Stimulated activated naive B cell treated with anti-CD40 and anti-IgM and Interleukin-4, amounts not matched to agents 10 μg/mL and 1 μg/mL and 100 μg/mL, for 72 hours (primary cell): ENCODE measurements around the gene MUC4.
"Not testable (repeated sequence)": the region's sequence is repeated elsewhere in the genome, so short reads cannot be mapped to it uniquely, and the experiment has no call there.

ENCODE experiments used
- ATAC-seq, 2 donors: fragments of 150-1000 bp; cut with Tn5 transposase; replicated peaks; 2 replicates each; pipeline ENCODE4 v1.10.0; 2021; ENCODE audit warnings: moderate library complexity in 1 of 2
- DNase-seq: peaks from one replicate; pipeline ENCODE4 v3.0.0; 2021
- H3K27ac Mint-ChIP-seq: one replicate; pipeline ENCODE4 v1.8.0; 2022; ENCODE audit warnings: mild to moderate bottlenecking, mixed read lengths
- H3K27me3 Mint-ChIP-seq, 2 donors: one replicate each; pipeline ENCODE4 v1.8.0; 2022; ENCODE audit warnings: mixed read lengths in 2 of 2
- H3K36me3 Mint-ChIP-seq, 2 donors: one replicate each; pipeline ENCODE4 v1.8.0; 2022; ENCODE audit warnings: mixed read lengths in 2 of 2, mild to moderate bottlenecking in 1 of 2
- H3K4me1 Mint-ChIP-seq, 2 donors: one replicate each; pipeline ENCODE4 v1.8.0; 2022; ENCODE audit warnings: mixed read lengths in 2 of 2, mild to moderate bottlenecking in 1 of 2
- H3K4me3 Mint-ChIP-seq, 2 donors: one replicate each; pipeline ENCODE4 v1.8.0; 2022; ENCODE audit warnings: mild to moderate bottlenecking in 2 of 2, mixed read lengths in 2 of 2, moderate library complexity in 1 of 2
- H3K9me3 Mint-ChIP-seq, 2 donors: one replicate each; pipeline ENCODE4 v1.8.0; 2022; ENCODE audit warnings: mixed read lengths in 2 of 2, mild to moderate bottlenecking in 1 of 2

MUC4 gene

DNA sequence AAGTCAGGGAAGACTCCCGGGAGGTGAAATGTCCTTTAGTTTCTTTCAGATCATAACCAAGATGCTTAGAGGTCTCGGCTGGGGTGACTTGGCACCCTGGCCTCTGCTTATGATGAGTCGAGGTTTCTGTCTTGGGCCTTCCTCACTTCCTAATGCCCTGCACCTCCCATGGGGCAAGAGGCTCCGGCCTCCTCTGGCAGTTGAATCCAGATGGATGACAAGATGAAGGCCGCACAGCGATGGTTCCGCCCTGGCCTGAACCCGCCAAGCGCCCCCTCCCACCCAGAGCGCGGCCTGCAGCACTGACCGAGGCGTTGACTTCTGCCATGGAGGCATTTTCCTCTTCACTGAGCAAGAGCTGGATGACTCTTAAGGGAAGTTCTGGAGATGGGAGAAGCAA, 59.7 kb downstream of the MUC4 start:
- DNase-seq, result no peak
- H3K36me3 Mint-ChIP-seq, result peaks cover 1 to 4% of the 10 kb centered on the region in 2 donors
- ATAC-seq, result no peak
- H3K27ac Mint-ChIP-seq, result no peak overlapping the region
- H3K9me3 Mint-ChIP-seq, result peaks cover 0 to 3% of the 10 kb centered on the region in 2 donors
- peaks cover 20 to 34% of the 10 kb centered on the region in 2 donors for H3K27me3 Mint-ChIP-seq
- no peak overlapping the region for H3K4me3 Mint-ChIP-seq
- H3K4me1 Mint-ChIP-seq, result peaks cover 6 to 17% of the 10 kb centered on the region in 2 donors

DNA sequence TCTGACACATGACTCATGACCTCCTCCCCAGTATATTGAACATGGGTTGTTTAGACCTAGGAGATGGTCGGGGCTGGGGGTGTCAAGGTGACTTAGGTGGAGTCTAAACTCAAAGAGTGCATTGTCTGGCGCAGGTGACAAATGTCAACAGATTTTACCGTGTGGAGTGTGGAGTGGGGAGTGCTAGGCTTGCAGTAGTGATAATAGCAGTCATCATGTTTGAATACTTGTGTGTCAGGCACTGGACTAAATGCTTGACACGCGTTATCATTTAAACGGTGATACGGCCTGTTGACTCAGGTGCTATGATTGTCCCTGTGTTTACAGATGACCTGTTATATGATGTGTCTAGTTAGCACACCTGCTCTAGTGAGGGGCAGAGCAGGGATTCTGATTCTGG, 60.2 kb downstream of the MUC4 start:
- Mint-ChIP-seq H3K9me3 (peaks cover 0 to 4% of the 10 kb centered on the region in 2 donors), H3K4me3 (no peak overlapping the region), H3K27me3 (peaks cover 18 to 31% of the 10 kb centered on the region in 2 donors), H3K36me3 (peaks cover 3 to 6% of the 10 kb centered on the region in 2 donors), H3K4me1 (peaks cover 7 to 20% of the 10 kb centered on the region in 2 donors), H3K27ac (no peak overlapping the region)
- ATAC-seq (no peak), DNase-seq (no peak)

DNA sequence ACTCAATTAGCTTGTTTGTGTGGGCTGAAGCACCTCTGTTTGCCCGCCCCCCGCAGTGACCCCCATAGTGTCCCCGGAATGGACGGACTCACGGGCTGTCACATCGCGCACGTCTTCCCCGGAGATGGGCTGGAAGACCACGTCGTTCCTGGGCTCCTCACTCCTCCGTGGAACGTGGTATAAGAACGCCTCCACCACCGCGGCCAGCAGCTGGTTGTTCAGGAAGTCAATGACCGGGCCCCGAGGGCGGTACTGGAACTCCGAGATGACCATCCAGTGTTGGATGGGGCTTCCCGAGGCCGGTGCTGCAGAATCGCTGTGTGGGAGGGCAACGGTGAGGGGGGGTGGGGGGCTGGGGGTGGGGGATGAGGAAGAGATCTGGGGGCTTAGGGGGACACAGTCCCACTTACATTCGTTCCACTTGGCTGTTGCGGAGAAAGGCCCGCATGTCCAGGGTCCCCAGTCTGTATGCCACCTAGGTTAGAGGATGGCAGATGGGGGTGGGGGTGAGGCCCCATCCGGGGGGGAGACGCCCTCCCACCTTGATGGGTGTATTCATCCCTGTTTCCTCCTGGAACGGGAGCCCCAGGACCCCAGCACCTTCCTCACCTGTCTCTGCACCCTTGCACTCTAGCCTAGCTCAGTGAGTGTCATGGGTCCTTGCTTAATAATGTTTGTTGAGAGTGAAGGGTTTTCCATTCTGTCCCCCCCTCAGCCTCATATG, 60.8 kb downstream of the MUC4 start:
- Mint-ChIP-seq H3K27me3 (peaks cover 18 to 30% of the 10 kb centered on the region in 2 donors), H3K4me1 (peaks cover 7 to 20% of the 10 kb centered on the region in 2 donors), H3K36me3 (peaks cover 3 to 6% of the 10 kb centered on the region in 2 donors), H3K9me3 (peaks cover 0 to 4% of the 10 kb centered on the region in 2 donors), H3K27ac (no peak overlapping the region), H3K4me3 (no peak overlapping the region)
- DNase-seq (no peak), ATAC-seq (no peak)

DNA sequence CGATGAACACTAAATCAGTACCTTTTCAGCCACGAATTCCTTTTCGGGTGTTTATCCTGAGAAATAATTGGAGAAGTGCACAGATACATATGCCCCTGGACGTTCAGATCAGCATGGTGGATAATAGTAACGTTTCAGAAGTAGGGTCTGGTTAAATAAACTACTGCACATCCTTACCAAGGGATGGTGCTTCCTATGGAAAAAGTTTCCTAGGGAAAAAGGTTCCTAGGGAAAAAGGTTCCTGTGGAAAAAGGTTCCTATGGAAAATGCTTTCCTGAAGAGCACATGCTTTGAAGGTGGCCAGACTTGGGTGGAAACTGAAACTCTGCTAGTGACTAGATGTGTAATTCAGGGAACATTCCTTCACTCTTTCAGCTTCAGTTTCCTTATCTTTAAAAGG, 62.6 kb downstream of the MUC4 start:
- not testable (repeated sequence) for H3K27ac Mint-ChIP-seq, H3K4me3 Mint-ChIP-seq, H3K9me3 Mint-ChIP-seq, DNase-seq, H3K36me3 Mint-ChIP-seq, ATAC-seq
- peaks cover 7 to 20% of the 10 kb centered on the region in 2 donors for H3K4me1 Mint-ChIP-seq
- H3K27me3 Mint-ChIP-seq, result peaks cover 18 to 25% of the 10 kb centered on the region in 2 donors

DNA sequence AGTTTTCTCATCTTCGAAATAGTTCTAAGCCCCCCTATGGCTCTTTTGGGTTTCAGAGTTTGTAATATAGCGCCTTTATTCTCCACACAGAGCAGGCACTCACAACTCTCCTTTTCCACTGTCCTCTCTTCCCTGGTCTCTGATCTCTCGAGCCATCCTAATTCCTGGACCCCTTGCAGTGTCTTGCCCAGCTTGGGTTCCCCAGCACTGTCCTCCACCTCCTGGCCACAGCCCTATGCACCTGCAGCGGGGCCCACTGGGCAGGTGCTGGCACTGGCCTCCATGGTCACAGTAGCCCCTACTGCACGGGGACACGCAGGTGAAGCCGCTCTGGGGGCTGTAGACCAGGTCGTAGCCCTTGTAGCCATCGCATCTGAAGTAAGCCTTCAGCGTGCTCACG, 63.1 kb downstream of the MUC4 start:
- peaks cover 0 to 4% of the 10 kb centered on the region in 2 donors for H3K9me3 Mint-ChIP-seq
- H3K4me3 Mint-ChIP-seq, result no peak overlapping the region
- ATAC-seq, result no peak
- peaks cover 18 to 21% of the 10 kb centered on the region in 2 donors for H3K27me3 Mint-ChIP-seq
- peaks cover 3 to 6% of the 10 kb centered on the region in 2 donors for H3K36me3 Mint-ChIP-seq
- H3K27ac Mint-ChIP-seq, result no peak overlapping the region
- DNase-seq, result no peak
- peaks cover 7 to 20% of the 10 kb centered on the region in 2 donors for H3K4me1 Mint-ChIP-seq

DNA sequence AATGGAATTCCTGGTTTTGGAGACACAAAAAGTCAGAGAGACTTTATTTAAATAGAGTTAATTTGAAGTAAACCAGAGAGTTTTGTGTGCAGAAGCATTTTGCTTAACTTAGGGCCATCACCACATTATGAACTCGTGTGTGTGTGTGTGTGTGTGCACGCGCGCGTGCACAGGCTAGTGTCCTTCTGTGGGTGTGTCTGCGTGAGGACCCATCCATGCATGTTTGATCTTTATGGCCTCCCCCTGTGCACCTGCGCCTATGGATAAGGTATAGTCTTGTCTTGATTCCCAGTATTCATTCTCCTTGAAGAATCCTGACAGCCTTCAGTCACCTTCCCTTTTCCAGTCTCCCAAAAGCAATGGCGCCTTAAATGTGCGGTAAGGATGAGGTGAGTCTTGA, 65.0 kb downstream of the MUC4 start:
- peaks cover 3 to 6% of the 10 kb centered on the region in 2 donors for H3K36me3 Mint-ChIP-seq
- H3K4me1 Mint-ChIP-seq, result peaks cover 7 to 20% of the 10 kb centered on the region in 2 donors
- no peak overlapping the region for H3K4me3 Mint-ChIP-seq
- ATAC-seq, result no peak
- peaks cover 18% of the 10 kb centered on the region in 2 donors for H3K27me3 Mint-ChIP-seq
- H3K9me3 Mint-ChIP-seq, result peaks cover 0 to 4% of the 10 kb centered on the region in 2 donors
- DNase-seq, result no peak
- H3K27ac Mint-ChIP-seq, result peak overlapping the region; percentile 65

DNA sequence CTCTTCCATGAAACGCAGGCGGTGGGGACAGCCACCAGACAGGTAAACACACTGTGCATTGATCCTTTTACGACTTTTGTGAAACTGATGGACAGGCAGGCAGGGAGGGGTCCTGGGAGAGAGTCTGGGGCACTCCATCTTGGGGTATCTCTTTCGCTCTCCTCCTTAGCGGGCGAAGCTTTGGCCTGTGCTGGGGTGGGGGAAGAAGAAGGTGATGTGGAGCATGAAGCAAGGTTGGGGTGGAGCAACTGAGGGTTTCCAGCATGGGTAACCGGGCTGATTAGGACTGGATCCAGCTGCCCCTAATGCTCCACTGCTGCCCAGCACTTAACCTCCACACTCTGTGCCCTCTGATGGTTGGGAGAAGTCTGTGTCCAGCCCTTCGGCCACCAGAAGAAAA, 65.4 kb downstream of the MUC4 start:
- Mint-ChIP-seq H3K4me3 (no peak overlapping the region), H3K27ac (no peak overlapping the region), H3K9me3 (peaks cover 0 to 4% of the 10 kb centered on the region in 2 donors), H3K36me3 (peaks cover 3 to 6% of the 10 kb centered on the region in 2 donors), H3K4me1 (peaks cover 7 to 20% of the 10 kb centered on the region in 2 donors), H3K27me3 (peaks cover 18% of the 10 kb centered on the region in 2 donors)
- no peak for DNase-seq
- ATAC-seq, result no peak

DNA sequence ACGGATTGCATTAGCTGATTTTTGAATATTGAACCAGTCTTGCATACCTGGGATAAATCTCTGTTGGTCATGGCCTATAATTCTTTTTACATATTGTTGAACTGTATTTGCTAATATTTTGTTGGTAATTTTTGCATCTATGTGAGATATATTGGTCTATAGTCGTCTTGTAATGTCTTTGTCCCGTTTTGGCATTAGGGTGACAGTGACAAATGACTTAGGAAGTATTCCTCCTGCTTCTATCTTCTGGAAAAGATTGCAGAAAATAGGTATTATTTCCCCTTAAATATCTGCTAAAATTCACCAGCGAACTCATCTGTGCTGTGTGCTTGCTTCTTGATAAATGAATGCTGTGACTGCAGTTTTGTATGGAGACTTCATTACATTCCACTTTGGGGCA, 67.3 kb downstream of the MUC4 start:
- peaks cover 7 to 20% of the 10 kb centered on the region in 2 donors for H3K4me1 Mint-ChIP-seq
- DNase-seq, result no peak
- H3K9me3 Mint-ChIP-seq, result peaks cover 0 to 4% of the 10 kb centered on the region in 2 donors
- peaks cover 12 to 15% of the 10 kb centered on the region in 2 donors for H3K27me3 Mint-ChIP-seq
- H3K27ac Mint-ChIP-seq, result no peak overlapping the region
- no peak overlapping the region for H3K4me3 Mint-ChIP-seq
- ATAC-seq, result no peak
- peaks cover 3 to 6% of the 10 kb centered on the region in 2 donors for H3K36me3 Mint-ChIP-seq

DNA sequence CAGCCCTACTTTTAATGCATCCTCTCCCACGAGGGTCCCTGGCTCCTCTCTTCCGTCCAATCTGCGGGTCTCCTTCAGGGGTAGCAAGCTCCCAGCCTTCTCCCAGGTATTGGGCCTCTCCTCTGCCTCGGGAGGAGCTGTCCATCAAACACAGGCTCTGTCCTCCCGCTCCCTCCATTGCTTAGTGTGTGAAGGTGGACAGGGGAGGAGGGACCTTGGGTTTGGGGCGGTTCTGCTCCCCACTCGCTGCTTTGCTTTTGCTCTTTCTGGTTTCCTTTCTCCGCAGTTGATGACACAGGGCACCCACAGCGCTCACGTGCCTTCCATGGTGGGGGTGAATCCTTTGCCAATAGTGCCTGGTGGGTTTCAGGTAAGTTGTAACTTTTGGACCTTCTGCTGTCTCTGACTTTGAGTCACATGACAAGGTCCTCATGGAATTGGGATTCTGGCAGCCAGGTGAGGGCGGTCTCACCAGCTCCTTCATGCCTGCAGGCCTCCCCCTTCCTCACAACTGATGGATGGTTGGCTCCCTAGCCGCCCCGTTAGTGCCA, 72.1 kb downstream of the MUC4 start:
- H3K4me1 Mint-ChIP-seq, result no peaks in the 10 kb centered on the region
- no peaks in the 10 kb centered on the region for H3K9me3 Mint-ChIP-seq
- no peak for ATAC-seq
- H3K27me3 Mint-ChIP-seq, result no peaks in the 10 kb centered on the region
- H3K36me3 Mint-ChIP-seq, result peaks cover 10 to 12% of the 10 kb centered on the region in 2 donors
- DNase-seq, result no peak
- no peak overlapping the region for H3K4me3 Mint-ChIP-seq
- H3K27ac Mint-ChIP-seq, result no peak overlapping the region

DNA sequence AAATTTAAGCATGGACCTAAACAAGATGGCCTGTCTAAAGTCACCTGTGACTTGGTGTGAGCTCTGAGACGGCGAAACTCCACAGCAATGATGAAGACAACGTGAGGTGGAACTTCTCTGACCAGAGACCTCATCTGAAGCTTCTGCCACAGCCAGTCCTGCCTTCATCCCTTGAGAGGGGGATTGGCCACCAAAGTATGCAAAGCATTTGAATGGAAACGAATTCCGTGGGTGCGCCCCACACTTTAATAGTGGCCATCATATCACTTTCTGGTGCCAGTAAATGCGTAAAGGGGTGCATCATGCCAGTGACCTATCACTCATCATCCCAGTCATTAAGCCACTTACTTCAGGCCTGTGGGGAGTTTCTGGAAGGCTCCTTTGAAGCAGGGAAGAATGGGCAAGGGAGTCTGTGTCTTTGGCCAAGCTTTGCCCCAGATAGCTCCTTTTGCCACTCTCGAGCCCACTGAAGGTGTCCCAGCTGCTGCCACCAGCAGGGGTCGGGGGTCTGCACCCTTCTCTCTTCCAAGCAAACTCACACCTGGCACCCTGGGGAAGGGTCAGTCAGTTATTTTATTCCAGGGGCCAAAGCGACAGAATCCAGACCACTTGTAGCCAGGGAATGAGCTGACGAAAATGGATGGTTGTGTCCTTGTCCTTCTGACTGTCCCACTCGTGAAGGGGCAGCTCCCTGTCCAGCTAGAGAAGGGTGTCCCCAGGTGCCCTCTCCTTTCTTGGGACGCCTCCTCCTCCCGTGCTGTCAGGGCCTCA, 73.3 kb downstream of the MUC4 start:
- peaks cover 10 to 12% of the 10 kb centered on the region in 2 donors for H3K36me3 Mint-ChIP-seq
- no peak overlapping the region for H3K27ac Mint-ChIP-seq
- no peak overlapping the region for H3K4me3 Mint-ChIP-seq
- ATAC-seq (no peak), DNase-seq (no peak)
- no peaks in the 10 kb centered on the region for H3K4me1 Mint-ChIP-seq
- H3K9me3 Mint-ChIP-seq, result no peaks in the 10 kb centered on the region
- no peaks in the 10 kb centered on the region for H3K27me3 Mint-ChIP-seq

DNA sequence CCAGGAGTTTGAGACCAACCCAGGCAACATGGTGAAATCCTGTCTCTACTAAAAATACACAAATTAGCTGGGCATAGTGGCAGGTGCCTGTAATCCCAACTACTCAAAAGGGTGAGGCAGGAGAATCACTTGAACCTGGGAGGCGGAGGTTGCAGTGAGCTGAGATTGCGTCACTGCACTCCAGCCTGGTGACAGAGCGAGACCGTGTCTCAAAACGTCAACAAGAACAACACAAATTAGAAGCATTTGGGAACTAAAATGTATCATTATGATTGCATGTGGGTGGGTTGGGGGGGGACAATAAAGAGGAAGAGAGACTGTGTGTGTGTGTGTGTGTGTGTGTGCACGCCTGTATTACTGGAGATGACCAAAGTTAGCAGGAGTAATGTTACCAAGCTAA, 73.9 kb downstream of the MUC4 start:
- not testable (repeated sequence) for H3K27ac Mint-ChIP-seq, DNase-seq, ATAC-seq, H3K4me1 Mint-ChIP-seq, H3K4me3 Mint-ChIP-seq, H3K9me3 Mint-ChIP-seq, H3K27me3 Mint-ChIP-seq
- H3K36me3 Mint-ChIP-seq, result peaks cover 12 to 14% of the 10 kb centered on the region in 2 donors

DNA sequence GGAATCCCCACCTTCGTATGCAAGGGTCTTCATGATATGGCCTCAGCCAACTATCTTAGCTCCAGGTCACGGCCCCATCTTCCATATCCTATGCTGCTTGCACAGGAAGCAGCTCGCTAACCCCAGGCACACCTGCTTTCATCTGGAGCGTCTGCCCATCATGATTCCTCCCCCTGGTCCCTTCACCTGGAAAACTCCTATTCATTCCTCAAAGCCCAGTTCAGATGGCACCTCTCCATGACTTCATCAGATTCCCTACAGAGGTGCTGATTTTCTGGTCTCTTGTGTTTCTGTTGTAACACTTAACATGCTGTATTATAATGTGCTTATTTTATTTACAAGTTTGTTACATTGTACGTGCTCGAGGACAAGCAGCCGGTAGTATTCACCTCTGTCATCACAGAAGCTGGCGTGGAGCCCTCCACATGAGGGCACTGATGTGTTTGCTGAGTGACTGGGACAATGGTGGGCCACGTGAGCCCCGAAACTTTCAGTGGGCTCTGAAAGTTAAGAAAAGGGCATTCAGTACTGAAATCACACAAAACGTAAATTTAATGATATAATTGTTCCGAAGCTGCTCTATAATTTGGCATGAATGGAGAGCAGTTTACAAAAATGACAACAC, 74.8 kb downstream of the MUC4 start:
- DNase-seq (no peak), ATAC-seq (no peak)
- Mint-ChIP-seq H3K4me1 (no peaks in the 10 kb centered on the region), H3K27ac (no peak overlapping the region), H3K4me3 (no peak overlapping the region), H3K9me3 (no peaks in the 10 kb centered on the region), H3K27me3 (no peaks in the 10 kb centered on the region), H3K36me3 (peaks cover 12 to 17% of the 10 kb centered on the region in 2 donors)

DNA sequence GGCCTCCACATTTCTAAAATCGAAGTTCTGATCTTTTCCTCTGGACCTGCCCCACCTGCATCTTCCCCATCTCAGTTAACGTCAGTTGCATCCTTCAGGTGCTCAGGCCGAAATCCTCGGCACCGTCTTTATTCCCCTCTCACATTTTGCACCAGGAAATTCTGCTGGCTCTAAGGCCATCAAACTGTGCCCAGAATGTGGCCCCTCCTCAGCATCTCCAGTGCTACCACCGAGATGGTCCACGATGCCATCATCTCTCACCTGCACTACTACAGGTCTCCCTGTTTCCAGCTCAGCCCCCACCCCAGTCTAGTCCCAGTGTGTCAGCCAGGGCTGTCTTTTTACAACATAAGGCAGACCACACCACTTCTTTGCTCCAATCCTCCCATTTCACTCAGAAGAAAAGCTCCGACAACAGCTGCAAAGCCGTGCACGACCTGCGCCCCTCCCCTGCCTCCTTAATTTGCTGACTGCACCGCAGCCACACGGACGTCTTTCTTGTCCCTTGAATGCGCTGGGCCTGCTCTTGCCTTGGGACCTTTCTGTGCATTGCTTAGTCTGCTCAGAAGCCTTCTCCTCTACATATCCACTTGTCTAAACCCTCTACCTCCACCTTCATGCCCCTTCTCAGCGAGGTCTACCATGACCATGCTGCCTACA, 76.6 kb downstream of the MUC4 start:
- H3K27ac Mint-ChIP-seq, result no peak overlapping the region
- H3K9me3 Mint-ChIP-seq, result no peaks in the 10 kb centered on the region
- H3K36me3 Mint-ChIP-seq, result peaks cover 19% of the 10 kb centered on the region in 2 donors
- H3K4me3 Mint-ChIP-seq, result no peak overlapping the region
- DNase-seq (no peak), ATAC-seq (no peak)
- no peaks in the 10 kb centered on the region for H3K27me3 Mint-ChIP-seq
- no peaks in the 10 kb centered on the region for H3K4me1 Mint-ChIP-seq

DNA sequence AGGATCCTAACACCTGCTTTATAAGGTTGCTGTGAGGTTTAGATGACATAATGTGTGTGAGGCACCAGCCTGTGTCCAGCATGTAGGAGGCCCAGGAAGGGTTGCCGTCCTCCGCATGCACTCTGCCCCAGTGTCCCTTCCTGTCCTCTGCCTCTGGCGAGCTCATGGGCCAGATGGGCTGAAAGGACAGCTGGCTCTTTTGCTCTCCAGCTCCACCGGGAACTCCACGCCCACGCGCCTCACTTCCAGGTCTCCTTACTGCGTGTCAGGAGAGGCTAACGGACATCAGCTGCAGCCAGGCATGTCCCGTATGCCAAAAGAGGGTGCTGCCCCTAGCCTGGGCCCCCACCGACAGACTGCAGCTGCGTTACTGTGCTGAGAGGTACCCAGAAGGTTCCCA, 78.8 kb downstream of the MUC4 start:
- H3K9me3 Mint-ChIP-seq, result no peaks in the 10 kb centered on the region
- H3K4me1 Mint-ChIP-seq, result no peaks in the 10 kb centered on the region
- H3K27me3 Mint-ChIP-seq, result no peaks in the 10 kb centered on the region
- H3K4me3 Mint-ChIP-seq, result no peak overlapping the region
- DNase-seq, result no peak
- H3K36me3 Mint-ChIP-seq, result peaks cover 19 to 28% of the 10 kb centered on the region in 2 donors
- ATAC-seq, result no peak
- H3K27ac Mint-ChIP-seq, result no peak overlapping the region
